ENCODE measurements around the gene THRAP3. TPM values are rescaled to one million over a fixed set of nuclear protein-coding genes. Genes with fewer than 3 reads are reported as not detected.

THRAP3 gene
- total RNA-seq, 1 donor from 2014 or later: 39.5 TPM

- peak in 1 of 2 donors; percentile 86 for DNase-seq (ENCODE audit: low spot score in 2 of 2)
These were observed 61.3 kb downstream of the THRAP3 start for GRCh38 chr1:36285443-36286101.

GRCh38 chr1:36286802-36287201 is 62.6 kb downstream of the THRAP3 start:
- no peak for TF ChIP-seq CTCF (IDR thresholded peaks at IDR 0.05)
- H3K36me3 ChIP-seq: peaks cover 63 to 81% of the 10 kb centered on the region in 2 donors
- peaks cover 3 to 4% of the 10 kb centered on the region in 2 donors for H3K4me1 ChIP-seq
- no peak for DNase-seq (ENCODE audit: low spot score in 2 of 2)
- no peaks in the 10 kb centered on the region for H3K27me3 ChIP-seq
- intact Hi-C loops (cut with DNase I): no loop called here
- no peak overlapping the region for H3K27ac ChIP-seq
- no peaks in the 10 kb centered on the region for H3K9me3 ChIP-seq
- H3K4me3 ChIP-seq: no peak overlapping the region

More at GRCh38 chr1:36285443-36286101, 61.3 kb downstream of the THRAP3 start:
- Histone ChIP-seq H3K36me3 (peaks cover 51 to 68% of the 10 kb centered on the region in 2 donors), H3K27ac (peak overlapping the region in 1 of 2 donors; percentile 20), H3K9me3 (no peaks in the 10 kb centered on the region), H3K27me3 (no peaks in the 10 kb centered on the region), H3K4me3 (no peak overlapping the region), H3K4me1 (peaks cover 3 to 4% of the 10 kb centered on the region in 2 donors)
- intact Hi-C loops (cut with DNase I): loop anchor here (1.0 kb wide), 3 partner anchors 97 to 186 kb away; no protein-coding TSS in a partner anchor
- peak; percentile 63 to 71 (median 70) for TF ChIP-seq CTCF (IDR thresholded peaks at IDR 0.05)

GRCh38 chr1:36287595-36287994 is 63.4 kb downstream of the THRAP3 start:
- no peak for DNase-seq (ENCODE audit: low spot score in 2 of 2)
- no peak for TF ChIP-seq CTCF (IDR thresholded peaks at IDR 0.05)
- Histone ChIP-seq H3K9me3 (no peaks in the 10 kb centered on the region), H3K27ac (no peak overlapping the region), H3K4me1 (peaks cover 3 to 4% of the 10 kb centered on the region in 2 donors), H3K27me3 (no peaks in the 10 kb centered on the region), H3K4me3 (no peak overlapping the region), H3K36me3 (peaks cover 65 to 85% of the 10 kb centered on the region in 2 donors)
- intact Hi-C loops (cut with DNase I): no loop called here

- Histone ChIP-seq H3K27me3 (no peaks in the 10 kb centered on the region), H3K9me3 (no peaks in the 10 kb centered on the region), H3K4me3 (no peak overlapping the region), H3K4me1 (peaks cover 0 to 2% of the 10 kb centered on the region in 2 donors), H3K36me3 (peaks cover 55 to 95% of the 10 kb centered on the region in 2 donors), H3K27ac (no peak overlapping the region)
- intact Hi-C loops (cut with DNase I): no loop called here
- TF ChIP-seq CTCF (IDR thresholded peaks at IDR 0.05): no peak
- no peak for DNase-seq (ENCODE audit: low spot score in 2 of 2)
These were observed 71.1 kb downstream of the THRAP3 start for GRCh38 chr1:36295390-36295789.

GRCh38 chr1:36297062-36297461 is 72.8 kb downstream of the THRAP3 start:
- no peaks in the 10 kb centered on the region for H3K27me3 ChIP-seq
- DNase-seq (ENCODE audit: low spot score in 2 of 2): no peak
- H3K27ac ChIP-seq: no peak overlapping the region
- intact Hi-C loops (cut with DNase I): no loop called here
- no peak overlapping the region for H3K4me3 ChIP-seq
- peaks cover 57 to 95% of the 10 kb centered on the region in 2 donors for H3K36me3 ChIP-seq
- H3K4me1 ChIP-seq: peaks cover 0 to 2% of the 10 kb centered on the region in 2 donors
- H3K9me3 ChIP-seq: no peaks in the 10 kb centered on the region
- no peak for TF ChIP-seq CTCF (IDR thresholded peaks at IDR 0.05)

Data from ascending aorta (tissue), 2 donors.